Mucosa of descending colon (tissue), 3 donors: ENCODE data around the gene TRIM58. TPM values are rescaled to one million over a fixed set of nuclear protein-coding genes. Genes with fewer than 3 reads are reported as not detected.

Source experiments
- ATAC-seq: fragments of 200-7000 bp; cut with Tn5 transposase; one replicate; pipeline ENCODE4 v1.9.1; 2020; ENCODE audit warnings: mild to moderate bottlenecking, moderate library complexity
- DNase-seq, 3 donors: peaks; one replicate each; pipeline ENCODE4 v3.0.0-alpha.2; 2020
- H3K36me3 ChIP-seq: fragments of 200-600 bp; one replicate; pipeline ENCODE4 v1.8.0; 2021; ENCODE audit warnings: low read depth, mild to moderate bottlenecking
- H3K4me1 ChIP-seq: fragments of 200-600 bp; one replicate; pipeline ENCODE4 v1.8.0; 2021; ENCODE audit warnings: low read depth, mild to moderate bottlenecking
- H3K4me3 ChIP-seq: fragments of 200-600 bp; one replicate; pipeline ENCODE4 v1.8.0; 2021; ENCODE audit warnings: mild to moderate bottlenecking
- H3K9me3 ChIP-seq: fragments of 200-600 bp; one replicate; pipeline ENCODE4 v1.8.0; 2021; ENCODE audit warnings: mild to moderate bottlenecking
- CTCF ChIP-seq: fragments of 200-600 bp; IDR thresholded peaks from one replicate; pipeline ENCODE4 v1.8.0; 2022; ENCODE audit warnings: antibody characterized with exemption, mild to moderate bottlenecking
- intact Hi-C, 2 donors: fragments of 100-400 bp; cut with DNase I in 1 of 2; cut with micrococcal nuclease in 1 of 2; formaldehyde crosslinking; loops; one replicate each; pipeline versions ENCODE4 v1.11.0 to v1.11.1; 2022; cut with DNase I, micrococcal nuclease
- total RNA-seq, 3 donors: library from RNA; stranded (reverse); fragmentation: NEBNext Ultra II Directional in 2 of 3; extraction: Animal tissue kit (Norgen Biotek cat#: 25700) in 2 of 3; gene quantifications; one replicate each; pipeline versions ENCODE4 v1.2.1 to v1.2.4, GENCODE V29; 2021 to 2023
- donor health status: DM: no; HTN: no; CAD: no; lungs with moderate emphysema.
- donor health status: DM: no; HTN: no; CAD: no.
- donor health status: DM: no; HTN: yes; CAD: no.

Gene TRIM58
- total RNA-seq, 3 donors from 2014 or later = 1.2 to 2.5 (median 1.5) TPM

DNA sequence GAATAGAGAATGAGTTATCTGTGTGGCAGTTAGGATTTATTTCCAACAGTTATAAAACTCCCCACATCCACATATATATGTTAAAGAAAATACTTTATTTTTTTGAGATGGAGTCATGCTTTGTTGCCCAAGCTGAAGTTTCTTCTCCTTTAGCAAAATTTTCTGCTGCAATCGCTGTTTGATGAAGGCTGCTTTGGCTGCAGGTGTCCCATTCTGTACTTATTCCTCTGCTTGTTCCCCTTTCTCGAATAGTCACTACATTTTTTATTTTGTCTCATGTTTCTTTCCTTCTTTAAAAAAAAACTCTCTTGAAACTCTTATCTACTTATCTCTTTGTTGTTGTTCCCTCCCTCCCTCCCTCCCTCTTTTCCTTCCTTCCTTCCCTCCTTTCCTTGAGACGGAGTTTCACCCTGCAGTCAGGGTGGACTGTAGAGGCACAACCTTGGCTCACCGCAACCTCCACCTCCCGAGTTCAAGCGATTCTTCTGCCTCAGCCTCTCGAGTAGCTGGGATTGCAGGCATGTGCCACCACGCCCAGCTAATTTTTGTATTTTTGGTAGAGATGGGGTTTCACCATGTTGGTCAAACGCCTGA is 49.0 kb downstream of the TRIM58 start:
- Histone ChIP-seq H3K4me3 (no peak overlapping the region), H3K4me1 (no peaks in the 10 kb centered on the region), H3K9me3 (peaks cover 2% of the 10 kb centered on the region), H3K36me3 (no peaks in the 10 kb centered on the region)
- DNase-seq = no peak
- no peak for TF ChIP-seq CTCF
- ATAC-seq = no peak
- intact Hi-C loops = loop anchor here in 1 of 2 donors (10.0 kb wide), 1 partner anchor 71 kb away; no protein-coding TSS in a partner anchor

DNA sequence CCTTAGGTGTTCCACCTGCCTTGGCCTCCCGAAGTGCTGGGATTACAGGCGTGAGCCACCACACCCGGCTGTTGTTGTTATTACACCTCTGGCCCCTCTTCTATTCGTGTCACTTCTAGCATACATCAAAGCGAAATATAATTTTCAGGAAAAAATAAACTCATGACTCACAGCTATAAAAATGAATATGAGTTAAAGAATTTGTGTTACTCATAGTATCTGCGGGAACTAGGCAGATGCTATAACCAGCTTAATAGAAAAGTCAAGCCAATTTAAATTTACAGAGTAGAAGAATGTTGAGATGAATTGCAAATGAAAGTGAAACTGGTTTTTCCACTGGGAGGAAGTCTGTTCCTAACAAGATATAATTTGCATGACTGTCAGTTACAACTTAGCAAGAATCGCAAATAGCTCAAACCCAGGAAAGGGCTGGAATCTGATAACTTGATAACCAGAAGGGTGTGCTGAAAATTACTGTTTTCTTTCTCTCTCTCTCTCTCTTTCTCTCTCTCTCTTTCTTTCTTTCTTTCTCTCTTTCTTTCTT is 49.6 kb downstream of the TRIM58 start:
- no peak for TF ChIP-seq CTCF
- no peak for DNase-seq
- no peak overlapping the region for H3K4me3 ChIP-seq

GRCh38 chr1:247908766-247909165 is 51.8 kb downstream of the TRIM58 start:
- intact Hi-C loops = loop anchor here in 1 of 2 donors (10.0 kb wide), 1 partner anchor 74 kb away; no protein-coding TSS in a partner anchor
- no peak for TF ChIP-seq CTCF
- no peak for ATAC-seq
- no peak for DNase-seq
- no peak overlapping the region for H3K4me3 ChIP-seq
- no peaks in the 10 kb centered on the region for H3K4me1 ChIP-seq
- H3K36me3 ChIP-seq = no peaks in the 10 kb centered on the region
- peaks cover 2% of the 10 kb centered on the region for H3K9me3 ChIP-seq

More for the DNA sequence above, 49.6 kb downstream of the TRIM58 start:
- intact Hi-C loops = loop anchor here in 1 of 2 donors (10.0 kb wide), 1 partner anchor 72 kb away; no protein-coding TSS in a partner anchor
- peaks cover 2% of the 10 kb centered on the region for H3K9me3 ChIP-seq
- ATAC-seq = peak; percentile 85
- H3K36me3 ChIP-seq = no peaks in the 10 kb centered on the region
- H3K4me1 ChIP-seq = no peaks in the 10 kb centered on the region

DNA sequence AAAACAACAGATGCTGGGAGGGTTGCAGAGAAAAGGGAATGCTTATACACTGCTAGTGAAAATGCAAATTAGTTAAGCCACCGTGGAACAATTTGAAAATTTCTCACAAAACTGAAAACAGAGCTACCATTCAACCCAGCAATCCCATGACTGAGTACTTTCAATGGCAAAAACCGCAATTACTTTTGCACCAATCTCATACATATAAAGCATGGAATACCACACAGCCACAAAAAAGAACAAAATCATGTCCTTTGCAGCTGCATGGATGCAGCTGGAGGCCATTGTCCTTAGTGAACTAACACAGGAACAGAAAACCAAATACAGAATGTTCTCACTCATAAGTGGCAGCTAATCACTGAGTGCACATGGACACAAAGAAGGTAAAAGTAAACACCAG is 56.8 kb downstream of the TRIM58 start:
- intact Hi-C loops = no loop called here
- no peaks in the 10 kb centered on the region for H3K4me1 ChIP-seq
- H3K9me3 ChIP-seq = no peaks in the 10 kb centered on the region
- no peak for TF ChIP-seq CTCF
- DNase-seq = no peak
- no peak for ATAC-seq
- no peak overlapping the region for H3K4me3 ChIP-seq
- no peaks in the 10 kb centered on the region for H3K36me3 ChIP-seq

GRCh38 chr1:247914941-247915662 is 58.1 kb downstream of the TRIM58 start:
- ATAC-seq (no peak), DNase-seq (no peak)
- no peaks in the 10 kb centered on the region for H3K36me3 ChIP-seq
- H3K9me3 ChIP-seq = no peaks in the 10 kb centered on the region
- H3K4me3 ChIP-seq = no peak overlapping the region
- H3K4me1 ChIP-seq = no peaks in the 10 kb centered on the region
- intact Hi-C loops = no loop called here
- no peak for TF ChIP-seq CTCF
